HG03521 (cell line): Measurements from ENCODE around the gene VIPR2.
"Not testable (repeated sequence)": the region's sequence is repeated elsewhere in the genome, so short reads cannot be mapped to it uniquely, and the experiment has no call there.

Experiments used
- ATAC-seq: cut with Tn5 transposase; IDR thresholded peaks from one replicate; pipeline ENCODE4 v1.9.1; 2021; ENCODE audit warnings: mild to moderate bottlenecking, moderate library complexity; ENCODE audit not compliant: unreplicated experiment

The VIPR2 gene

DNA sequence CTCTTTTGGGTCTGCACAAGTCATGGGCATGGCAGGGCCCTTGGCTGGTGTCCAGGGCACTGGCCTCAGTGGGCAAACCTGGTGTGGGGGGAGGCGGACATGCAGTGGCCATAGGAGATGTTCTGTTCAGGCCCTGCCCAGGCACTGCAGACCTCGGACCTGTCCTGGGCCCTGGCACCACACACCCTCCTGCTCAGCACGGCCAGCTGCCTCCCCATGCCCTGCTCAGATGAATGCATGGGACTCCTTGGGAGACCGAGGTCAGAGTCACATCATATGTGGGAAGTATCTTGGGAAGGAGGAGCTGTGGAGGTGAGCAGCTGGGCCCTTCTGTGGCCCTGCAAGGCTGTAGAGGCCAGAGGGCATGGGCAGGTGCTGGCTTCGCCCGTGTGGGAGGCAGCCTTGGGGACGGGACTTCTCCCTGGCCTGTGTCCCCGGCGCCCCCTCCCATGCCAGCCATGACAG, 130.8 kb downstream of the VIPR2 start:
- ATAC-seq, result no peak

DNA sequence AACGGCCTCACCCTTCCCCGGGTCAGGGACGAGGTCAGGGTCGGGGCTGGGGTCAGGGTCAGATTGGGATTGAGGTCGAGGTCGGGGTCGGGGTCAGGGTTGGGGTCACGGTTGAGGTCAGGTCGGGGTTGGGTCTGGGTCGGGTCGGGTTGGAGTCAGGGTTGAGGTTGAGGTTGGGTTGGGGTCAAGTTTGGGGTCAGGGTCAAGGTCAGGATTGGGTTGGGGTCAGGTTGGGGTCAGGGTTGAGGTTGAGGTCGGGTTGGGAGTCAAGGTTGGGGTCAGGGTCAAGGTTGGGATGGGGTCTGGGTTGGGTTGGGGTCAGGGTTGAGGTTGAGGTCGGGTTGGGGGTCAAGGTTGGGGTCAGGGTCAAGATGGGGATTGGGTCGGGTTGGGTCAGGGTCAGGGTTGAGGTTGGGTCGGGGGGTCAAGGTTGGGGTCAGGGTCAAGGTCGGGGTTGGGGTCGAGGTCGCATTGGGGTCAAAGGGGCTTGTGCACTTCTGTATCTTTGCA, 131.4 kb downstream of the VIPR2 start:
- ATAC-seq, result no peak

DNA sequence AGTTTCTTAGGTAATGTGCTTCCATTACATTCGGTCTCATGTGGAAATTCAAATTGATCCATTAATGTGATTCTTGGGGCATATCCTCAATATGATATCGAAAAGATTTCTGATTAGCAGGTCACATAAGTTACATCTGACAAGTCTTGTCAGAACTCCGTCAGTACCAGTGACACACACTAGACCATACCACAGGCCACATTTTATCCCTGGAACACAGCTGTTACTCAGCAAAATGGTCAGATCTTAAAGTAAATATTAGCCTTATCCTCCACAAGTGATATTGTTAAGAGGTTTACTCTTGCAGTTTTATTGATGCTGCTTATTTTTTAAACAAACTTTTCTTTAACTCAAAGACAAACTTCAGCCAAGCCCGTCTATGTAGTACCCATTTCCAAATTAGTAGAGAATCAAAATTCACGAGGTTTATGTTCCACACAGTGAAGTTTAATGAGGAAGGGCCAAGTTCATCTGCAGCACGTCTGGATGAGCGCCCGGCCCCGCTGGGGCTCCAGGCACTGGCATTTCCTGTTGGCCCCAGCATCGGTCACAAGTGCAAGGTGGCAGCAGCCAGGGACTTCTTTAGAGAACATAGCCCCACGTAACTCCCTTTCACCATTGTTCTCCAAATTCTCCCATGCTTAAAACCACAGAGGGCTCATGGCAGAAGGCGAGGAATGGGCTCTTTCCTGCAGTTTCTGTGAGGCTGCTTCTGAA, 132.2 kb downstream of the VIPR2 start:
- ATAC-seq, result no peak

DNA sequence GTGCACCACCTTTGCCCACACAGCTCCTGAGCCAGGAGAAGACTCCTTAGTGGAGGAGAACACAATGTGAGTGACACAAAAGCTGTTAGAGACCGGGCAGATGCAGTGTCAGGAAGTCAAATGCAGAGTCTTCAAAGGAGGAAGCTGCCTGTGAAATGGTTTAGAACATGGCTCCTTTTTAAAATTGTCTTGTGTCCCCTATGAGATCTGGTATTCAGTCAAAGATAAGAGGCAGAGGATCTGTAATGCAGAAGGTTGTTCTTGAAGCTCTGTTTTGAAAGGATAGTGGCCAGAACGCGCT, 133.0 kb downstream of the VIPR2 start:
- no peak for ATAC-seq

DNA sequence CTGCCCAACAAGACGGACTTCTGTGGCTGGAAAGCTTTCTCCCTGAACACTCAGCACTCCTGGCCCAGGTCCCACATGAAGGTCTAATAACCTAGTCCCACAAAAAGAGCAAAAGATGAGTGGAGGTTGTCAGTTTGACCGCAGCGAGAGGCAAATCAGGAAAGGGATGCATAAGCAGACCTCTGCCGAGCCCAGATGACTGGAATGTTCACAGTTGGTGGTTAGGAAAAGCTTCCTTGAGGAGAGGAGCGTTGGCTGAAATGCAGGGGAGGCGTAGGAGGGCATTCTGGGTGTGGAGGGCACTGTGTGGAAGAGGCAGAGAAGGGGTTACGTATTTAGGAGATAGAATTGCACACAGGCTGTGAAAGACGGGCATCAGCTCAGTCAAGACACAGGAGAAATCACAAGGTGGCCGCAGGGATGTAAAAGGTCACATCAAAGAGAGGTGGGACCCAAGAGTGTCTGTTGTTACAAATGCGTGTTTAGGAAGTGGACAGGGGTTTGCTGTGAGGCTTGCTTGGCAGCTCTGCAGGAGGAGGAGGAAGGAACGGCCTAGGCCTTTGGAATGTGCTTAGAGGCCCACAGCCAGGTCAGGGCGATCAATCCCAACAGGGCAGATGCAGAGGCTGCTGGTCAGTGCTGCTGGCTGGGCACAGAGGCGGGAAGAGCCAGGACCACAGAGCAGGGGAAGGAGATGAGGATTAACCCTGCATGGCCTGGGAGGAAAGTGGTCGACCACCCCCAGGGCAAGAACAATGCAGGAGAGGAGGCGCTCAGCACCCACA, 133.5 kb downstream of the VIPR2 start:
- ATAC-seq, result no peak

DNA sequence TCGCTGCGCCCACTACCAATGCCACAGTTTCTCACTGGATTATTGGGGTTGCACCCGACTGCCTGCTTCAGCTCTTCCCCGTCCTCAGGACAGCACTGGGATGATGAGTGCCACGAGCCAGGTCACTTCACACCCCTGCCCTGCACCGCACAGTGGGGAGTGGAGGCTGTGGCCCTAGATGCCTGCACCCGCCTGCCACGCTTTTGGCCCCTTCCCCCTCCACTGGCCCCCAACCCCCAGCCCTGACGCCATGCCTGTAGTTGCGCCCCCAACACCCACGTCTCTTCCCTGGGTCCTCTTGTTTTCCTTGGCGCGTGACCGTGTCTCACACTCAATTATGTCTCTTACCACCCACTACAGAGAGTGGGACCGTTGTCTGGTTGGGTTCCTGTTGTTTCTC, 134.3 kb downstream of the VIPR2 start:
- ATAC-seq, result no peak

DNA sequence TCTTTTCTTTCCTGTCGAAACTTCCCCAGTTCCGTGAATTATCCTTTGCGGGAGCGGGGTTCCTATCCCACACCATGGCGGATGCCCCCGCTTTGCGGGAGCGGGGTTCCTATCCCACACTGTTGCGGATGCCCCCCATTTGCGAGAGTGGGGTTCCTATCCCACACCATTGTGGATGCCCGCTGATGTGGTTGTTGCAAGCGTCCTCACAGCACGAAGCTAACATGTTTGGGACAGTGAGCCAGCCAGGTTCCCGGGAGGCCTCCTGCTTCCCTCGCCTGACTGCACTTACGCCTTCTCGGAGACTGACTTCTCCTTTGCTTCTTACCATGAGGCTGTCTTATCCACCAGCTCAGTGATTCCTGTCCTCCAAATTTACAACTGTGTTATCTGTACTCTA, 134.7 kb downstream of the VIPR2 start:
- no peak for ATAC-seq

DNA sequence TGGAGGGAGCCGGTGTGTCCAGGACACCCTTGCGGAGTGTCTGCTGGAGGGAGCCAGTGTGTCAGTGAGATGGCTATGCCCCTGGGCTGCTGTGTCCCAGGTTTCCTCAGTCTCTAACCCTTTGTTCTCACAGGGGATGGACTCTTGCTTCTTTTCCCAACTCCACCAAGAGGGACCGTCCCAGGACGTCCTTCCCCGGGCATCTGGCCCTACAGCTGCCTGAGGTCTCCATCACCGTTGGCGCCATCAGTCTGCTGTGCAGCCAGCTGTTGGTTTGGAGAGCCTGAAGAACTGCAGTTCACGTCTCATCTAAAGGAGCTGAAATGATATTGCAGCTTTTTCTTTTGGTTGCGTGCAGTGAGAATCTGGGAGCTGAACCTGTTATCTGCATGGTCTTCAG, 136.2 kb downstream of the VIPR2 start:
- ATAC-seq, result no peak

DNA sequence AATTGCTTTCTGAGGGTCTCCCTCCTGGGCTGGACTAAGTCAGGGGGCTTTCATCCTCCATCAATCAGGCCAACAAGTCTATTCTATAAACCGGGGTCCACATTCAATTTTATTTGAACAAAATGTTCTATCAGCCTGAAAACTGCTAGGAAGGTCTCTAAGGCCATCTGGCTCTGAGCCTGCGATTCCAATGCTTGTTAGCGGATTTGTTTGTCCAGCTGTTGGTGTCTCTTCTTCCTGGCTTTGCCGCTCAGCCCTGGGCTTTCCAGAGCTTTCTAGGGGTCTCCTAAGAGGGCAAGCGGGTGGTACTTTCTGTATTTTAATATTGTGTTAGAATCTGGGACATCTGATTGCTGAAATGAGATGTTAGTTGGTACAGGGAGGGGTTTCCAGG, 136.7 kb downstream of the VIPR2 start:
- no peak for ATAC-seq

DNA sequence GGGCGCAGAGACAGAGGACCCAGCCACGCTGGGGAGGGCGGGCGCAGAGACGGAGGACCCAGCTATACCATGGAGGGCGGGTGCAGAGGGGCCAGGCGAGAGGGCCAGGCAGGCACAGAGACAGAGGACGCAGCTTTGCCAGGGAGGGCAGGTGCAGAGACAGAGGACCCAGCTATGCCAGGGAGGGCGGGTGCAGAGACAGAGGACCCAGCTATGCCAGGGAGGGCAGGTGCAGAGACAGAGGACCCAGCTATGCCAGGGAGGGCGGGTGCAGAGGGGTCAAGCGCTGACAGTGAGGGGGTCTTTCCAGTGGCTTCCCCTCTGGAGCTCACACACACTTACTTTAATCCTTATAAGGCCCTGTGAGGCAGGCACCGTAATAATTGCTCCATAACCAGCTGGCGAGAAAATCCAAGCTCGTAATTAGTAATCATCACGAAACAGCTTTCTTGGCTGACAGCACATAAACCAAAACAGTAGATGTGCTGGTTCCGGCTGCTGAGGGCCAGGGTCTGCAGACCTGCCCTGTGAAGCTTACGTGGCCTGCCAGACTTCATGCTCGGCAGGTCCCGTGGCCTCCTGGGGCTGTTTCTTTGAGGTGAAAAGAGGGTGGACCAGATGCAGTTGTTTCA, 137.2 kb downstream of the VIPR2 start:
- no peak for ATAC-seq

DNA sequence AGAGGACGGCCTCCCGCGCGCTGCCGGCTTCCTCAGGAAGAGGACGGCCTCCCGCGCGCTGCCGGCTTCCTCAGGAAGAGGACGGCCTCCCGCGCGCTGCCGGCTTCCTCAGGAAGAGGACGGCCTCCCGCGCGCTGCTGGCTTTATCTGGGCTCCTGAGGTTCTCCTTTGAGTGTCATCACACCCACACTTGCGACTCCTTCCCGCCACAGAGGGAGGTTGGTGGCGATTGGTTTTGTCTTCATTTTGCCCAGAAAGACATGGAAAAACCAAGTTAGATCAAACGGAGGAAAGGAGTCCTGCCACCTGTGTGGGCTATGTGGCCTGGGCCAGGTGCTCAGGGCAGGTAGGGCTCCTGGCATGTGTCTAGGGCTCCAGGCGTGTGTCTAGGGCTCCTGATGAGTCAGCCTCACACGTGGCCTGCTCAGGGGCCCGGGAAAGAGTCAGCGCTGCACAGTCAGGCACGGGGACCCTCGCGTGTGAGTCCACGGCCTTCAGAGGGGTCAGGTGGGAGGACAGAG, 138.0 kb downstream of the VIPR2 start:
- ATAC-seq, result no peak

DNA sequence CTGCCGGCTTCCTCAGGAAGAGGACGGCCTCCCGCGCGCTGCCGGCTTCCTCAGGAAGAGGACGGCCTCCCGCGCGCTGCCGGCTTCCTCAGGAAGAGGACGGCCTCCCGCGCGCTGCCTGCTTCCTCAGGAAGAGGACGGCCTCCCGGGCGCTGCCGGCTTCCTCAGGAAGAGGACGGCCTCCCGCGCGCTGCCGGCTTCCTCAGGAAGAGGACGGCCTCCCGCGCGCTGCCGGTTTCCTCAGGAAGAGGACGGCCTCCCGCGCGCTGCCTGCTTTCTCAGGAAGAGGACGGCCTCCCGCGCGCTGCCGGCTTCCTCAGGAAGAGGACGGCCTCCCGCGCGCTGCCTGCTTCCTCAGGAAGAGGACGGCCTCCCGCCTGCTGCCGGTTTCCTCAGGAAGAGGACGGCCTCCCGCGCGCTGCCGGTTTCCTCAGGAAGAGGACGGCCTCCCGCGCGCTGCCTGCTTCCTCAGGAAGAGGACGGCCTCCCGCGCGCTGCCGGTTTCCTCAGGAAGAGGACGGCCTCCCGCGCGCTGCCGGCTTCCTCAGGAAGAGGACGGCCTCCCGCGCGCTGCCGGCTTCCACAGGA, 138.6 kb downstream of the VIPR2 start:
- not testable (repeated sequence) for ATAC-seq

DNA sequence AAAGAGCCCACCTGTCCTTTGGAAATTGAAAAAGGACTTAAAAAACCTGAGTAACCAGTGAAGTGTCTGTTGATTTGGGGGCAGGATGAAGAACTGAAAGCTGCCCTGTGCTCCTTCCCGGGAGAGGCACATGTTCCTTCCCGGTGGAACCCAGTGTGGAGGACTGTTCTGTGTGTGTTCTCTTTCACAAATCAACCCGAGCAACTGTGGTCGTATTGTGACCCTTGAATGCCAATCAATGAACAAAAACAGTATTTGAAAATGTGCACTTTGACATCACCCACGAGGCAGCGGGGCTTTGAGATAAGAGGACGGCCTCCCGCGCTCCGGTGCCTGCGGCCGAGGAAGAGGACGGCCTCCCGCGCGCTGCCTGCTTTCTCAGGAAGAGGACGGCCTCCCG, 139.0 kb downstream of the VIPR2 start:
- ATAC-seq, result no peak

DNA sequence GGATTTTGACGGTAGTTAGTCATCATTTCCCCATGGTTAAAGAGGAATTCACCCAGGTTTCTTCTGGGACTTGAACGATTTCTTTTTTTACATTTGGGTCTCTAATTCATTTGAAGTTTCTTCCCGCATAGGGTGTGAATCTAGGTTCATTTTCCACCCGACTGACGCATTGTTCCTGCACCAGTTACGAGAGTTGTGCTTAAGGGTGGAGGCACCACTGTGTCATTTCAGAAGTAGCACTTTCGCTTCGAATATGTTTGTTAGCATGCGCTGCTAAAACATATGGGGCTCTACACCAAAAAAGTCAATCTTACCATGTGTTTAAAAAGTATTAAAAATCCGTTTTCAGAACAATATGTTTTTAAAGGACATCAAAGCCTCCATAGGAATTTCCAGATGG, 140.3 kb downstream of the VIPR2 start:
- ATAC-seq, result no peak

DNA sequence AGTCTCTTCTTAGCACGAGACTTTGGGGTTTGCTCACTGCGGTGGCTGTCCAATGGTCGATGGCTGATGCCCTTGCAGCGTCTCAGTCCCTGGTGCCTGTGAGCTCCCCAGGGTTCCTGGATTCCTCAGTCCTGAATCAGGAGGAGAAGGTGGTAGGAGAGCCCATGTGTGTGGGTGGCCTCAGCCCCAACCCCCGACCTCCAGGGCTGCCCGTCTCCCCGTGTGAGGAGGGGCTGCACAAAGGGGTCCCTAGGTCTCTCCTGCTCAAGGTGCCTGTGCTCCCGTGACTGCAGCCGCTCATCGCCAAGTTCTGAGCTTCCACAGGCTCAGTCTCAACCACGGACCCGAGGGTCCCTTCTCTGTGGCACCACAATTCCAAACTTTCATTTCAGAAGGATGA, 142.9 kb downstream of the VIPR2 start:
- no peak for ATAC-seq

DNA sequence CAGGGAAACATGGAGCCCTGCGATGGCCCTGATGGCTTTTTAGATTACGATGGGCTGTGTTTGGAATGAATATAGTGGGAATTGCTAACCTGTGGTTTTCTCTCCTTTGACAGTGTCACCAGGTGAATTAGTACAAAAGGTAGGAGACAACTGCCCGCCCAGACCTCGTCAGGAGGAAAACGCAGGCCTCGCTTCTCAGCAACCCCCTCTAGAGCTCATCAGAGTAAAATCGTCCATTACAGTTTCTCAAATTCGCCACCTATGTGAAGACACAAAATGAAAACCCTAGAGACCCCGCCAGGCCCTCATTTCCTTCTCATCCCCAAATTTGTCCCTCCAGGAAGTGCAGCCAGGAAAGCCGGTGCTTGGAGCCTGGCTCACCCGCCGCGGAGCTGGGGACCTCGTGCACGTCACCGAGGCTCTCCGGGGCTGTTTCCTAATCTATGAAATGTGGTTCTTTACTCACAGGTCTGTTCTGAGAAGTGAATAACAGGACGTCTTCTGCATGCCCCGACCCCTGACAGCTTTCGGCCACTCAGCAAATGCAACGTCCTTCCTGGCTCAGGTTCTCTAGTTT, 143.7 kb downstream of the VIPR2 start:
- no peak for ATAC-seq

DNA sequence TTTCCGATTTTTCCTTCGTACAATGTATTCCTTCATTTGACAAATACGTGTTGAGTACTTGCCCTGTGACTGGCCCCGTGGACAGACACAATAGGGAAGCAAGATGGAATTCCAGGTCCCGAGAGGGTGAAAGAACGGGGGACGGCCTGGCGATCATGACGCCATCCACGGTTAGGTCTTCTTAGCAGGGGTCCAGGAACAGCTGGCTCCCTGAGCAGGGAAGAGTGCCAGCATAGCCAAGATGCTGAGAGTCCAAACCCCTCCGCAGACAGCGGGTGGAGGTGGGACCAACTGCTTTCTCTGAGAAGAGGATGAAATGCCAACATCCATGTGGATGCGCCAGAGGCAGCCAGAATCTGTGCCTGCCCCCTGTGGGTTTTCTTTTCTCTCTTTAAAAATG, 144.6 kb downstream of the VIPR2 start:
- ATAC-seq, result no peak

DNA sequence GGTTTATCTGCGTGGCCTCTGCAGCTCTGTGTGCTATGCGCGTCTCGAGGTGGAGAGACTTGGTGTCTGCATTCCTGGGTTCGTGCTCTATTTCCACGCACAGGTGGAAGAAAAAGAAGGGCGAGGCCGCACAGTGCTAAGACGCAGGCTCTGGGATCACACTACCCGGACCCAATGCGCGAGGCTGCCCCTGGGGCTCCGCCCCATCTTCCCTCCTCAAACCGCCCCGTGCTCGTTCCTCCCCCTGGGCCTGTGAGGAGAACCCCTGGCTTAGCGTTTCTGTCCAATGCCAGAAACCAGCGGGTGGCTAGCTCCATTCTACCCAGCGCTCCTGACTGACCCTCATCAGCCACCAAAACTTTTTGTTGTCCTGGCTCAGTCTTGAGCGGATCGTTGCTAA, 145.2 kb downstream of the VIPR2 start:
- no peak for ATAC-seq

DNA sequence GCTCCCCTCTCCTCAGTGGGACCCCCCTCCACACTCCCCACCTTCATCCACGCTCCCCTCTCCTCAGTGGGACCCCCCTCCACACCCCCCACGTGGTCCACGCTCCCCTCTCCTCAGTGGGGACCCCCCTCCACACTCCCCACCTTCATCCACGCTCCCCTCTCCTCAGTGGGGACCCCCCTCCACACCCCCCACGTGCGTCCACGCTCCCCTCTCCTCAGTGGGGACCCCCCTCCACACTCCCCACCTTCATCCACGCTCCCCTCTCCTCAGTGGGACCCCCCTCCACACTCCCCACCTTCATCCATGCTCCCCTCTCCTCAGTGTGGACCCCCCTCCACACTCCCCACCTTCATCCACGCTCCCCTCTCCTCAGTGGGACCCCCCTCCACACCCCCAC, 146.4 kb downstream of the VIPR2 start:
- not testable (repeated sequence) for ATAC-seq

DNA sequence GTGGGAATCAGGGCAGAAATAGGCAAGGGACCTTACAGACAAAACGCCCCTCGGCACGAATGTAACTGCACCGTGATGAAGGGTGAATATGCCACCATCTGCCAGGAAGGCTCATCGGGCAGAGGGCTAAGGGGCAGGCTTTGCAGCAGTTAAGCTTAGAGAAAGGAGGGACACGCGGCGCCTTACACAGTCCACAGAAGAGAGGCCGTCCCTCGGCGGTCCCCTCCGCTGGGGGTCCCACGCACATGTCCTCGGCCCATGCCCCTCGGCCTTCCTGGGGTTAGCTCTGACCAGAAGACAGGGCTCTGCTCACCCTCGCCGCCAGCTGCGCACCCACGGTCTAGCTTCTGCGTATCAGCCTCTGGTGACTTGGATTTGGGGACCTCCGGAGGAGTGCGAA, 147.2 kb downstream of the VIPR2 start:
- ATAC-seq, result no peak

DNA sequence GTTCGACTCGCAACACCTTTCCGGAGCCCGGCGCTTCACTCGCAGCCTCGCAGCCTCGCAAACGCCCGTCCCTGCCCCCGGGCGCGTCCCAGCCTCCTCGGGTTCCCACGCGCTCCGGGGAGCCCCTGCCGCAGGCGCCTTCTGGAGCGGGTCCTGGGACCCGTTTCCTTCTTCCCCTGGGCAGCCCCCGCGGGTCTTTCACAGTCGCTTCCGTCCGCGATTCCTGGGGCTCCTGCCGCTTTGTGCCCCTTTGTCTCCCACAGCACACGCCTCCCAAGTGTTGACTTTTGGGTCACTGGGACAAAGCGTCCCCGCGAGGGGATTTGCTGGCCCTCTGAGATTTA, 147.6 kb downstream of the VIPR2 start:
- ATAC-seq, result no peak
